ENCODE measurements around the gene NCLN. TPM values are rescaled to one million over a fixed set of nuclear protein-coding genes. Genes with fewer than 3 reads are reported as not detected.
"Not testable (repeated sequence)": the region's sequence is repeated elsewhere in the genome, so short reads cannot be mapped to it uniquely, and the experiment has no call there.

Gene NCLN
- total and polyA plus RNA-seq, 7 donors: 15.4 to 86.1 (median 36.4) TPM

GRCh38 chr19:3229888-3230496, 44.3 kb downstream of the NCLN start:
- ATAC-seq (no peak), DNase-seq (no peak)
- 76 to 90% (median 87%) methylated on average over 4 of the region's 4 CpGs for WGBS, 3 donors
- no peak for TF ChIP-seq CTCF (IDR thresholded peaks at IDR 0.05)
- Histone ChIP-seq H3K4me3 (no peak overlapping the region), H3K4me1 (no peaks in the 10 kb centered on the region), H3K9me3 (no peaks in the 10 kb centered on the region), H3K27ac (no peak overlapping the region), H3K27me3 (ENCODE audit: insufficient read depth in 3 of 3, low read length in 2 of 3) (peaks cover 0 to 51% (median 21%) of the 10 kb centered on the region in 3 donors), H3K36me3 (ENCODE audit: insufficient read depth in 1 of 2, low read depth in 1 of 2) (no peaks in the 10 kb centered on the region)
- intact Hi-C loops (cut with DNase I): loop anchor here in 1 of 2 donors (10.0 kb wide), 1 partner anchor 255 kb away; the partner anchor contains the start of genes SMIM24 and SMIM44

GRCh38 chr19:3231288-3231687, 45.6 kb downstream of the NCLN start:
- H3K9me3 ChIP-seq: no peaks in the 10 kb centered on the region
- DNase-seq (no peak), ATAC-seq (no peak)
- H3K4me1 ChIP-seq: no peaks in the 10 kb centered on the region
- no peak overlapping the region for H3K4me3 ChIP-seq
- intact Hi-C loops (cut with DNase I): no loop called here
- no peak overlapping the region for H3K27ac ChIP-seq
- H3K36me3 ChIP-seq (ENCODE audit: insufficient read depth in 1 of 2, low read depth in 1 of 2): no peaks in the 10 kb centered on the region
- TF ChIP-seq CTCF (IDR thresholded peaks at IDR 0.05): no peak
- WGBS, 3 donors: 88 to 96% (median 95%) methylated on average over 1 of the region's 1 CpG
- peaks cover 0 to 41% (median 17%) of the 10 kb centered on the region in 3 donors for H3K27me3 ChIP-seq (ENCODE audit: insufficient read depth in 3 of 3, low read length in 2 of 3)

- Histone ChIP-seq H3K27me3 (ENCODE audit: insufficient read depth in 3 of 3, low read length in 2 of 3) (peaks cover 0 to 30% (median 10%) of the 10 kb centered on the region in 3 donors), H3K36me3 (ENCODE audit: insufficient read depth in 1 of 2, low read depth in 1 of 2) (no peaks in the 10 kb centered on the region), H3K27ac (no peak overlapping the region), H3K9me3 (no peaks in the 10 kb centered on the region), H3K4me3 (no peak overlapping the region), H3K4me1 (no peaks in the 10 kb centered on the region)
- WGBS, 3 donors: 70 to 77% (median 75%) methylated on average over 4 of the region's 4 CpGs
- intact Hi-C loops (cut with DNase I): no loop called here
- no peak for TF ChIP-seq CTCF (IDR thresholded peaks at IDR 0.05)
- DNase-seq (no peak), ATAC-seq (no peak)
Measured at GRCh38 chr19:3233116-3233515, 47.4 kb downstream of the NCLN start.

GRCh38 chr19:3233831-3234230, 48.1 kb downstream of the NCLN start:
- DNase-seq (no peak), ATAC-seq (no peak)
- no peak for TF ChIP-seq CTCF (IDR thresholded peaks at IDR 0.05)
- 53 to 83% (median 56%) methylated on average over 4 of the region's 4 CpGs for WGBS, 3 donors
- H3K27ac ChIP-seq: no peak overlapping the region
- no peaks in the 10 kb centered on the region for H3K9me3 ChIP-seq
- no peaks in the 10 kb centered on the region for H3K36me3 ChIP-seq (ENCODE audit: insufficient read depth in 1 of 2, low read depth in 1 of 2)
- no peaks in the 10 kb centered on the region for H3K4me1 ChIP-seq
- H3K4me3 ChIP-seq: no peak overlapping the region
- intact Hi-C loops (cut with DNase I): no loop called here
- H3K27me3 ChIP-seq (ENCODE audit: insufficient read depth in 3 of 3, low read length in 2 of 3): peaks cover 0 to 26% (median 8%) of the 10 kb centered on the region in 3 donors

- H3K27me3 ChIP-seq (ENCODE audit: insufficient read depth in 3 of 3, low read length in 2 of 3): peaks cover 0 to 20% (median 8%) of the 10 kb centered on the region in 3 donors
- DNase-seq: no peak
Measured at GRCh38 chr19:3234800-3235199, 49.1 kb downstream of the NCLN start.

GRCh38 chr19:3235604-3236003, 49.9 kb downstream of the NCLN start:
- H3K27me3 ChIP-seq (ENCODE audit: insufficient read depth in 3 of 3, low read length in 2 of 3): peaks cover 0 to 14% (median 4%) of the 10 kb centered on the region in 3 donors
- WGBS, 3 donors: 79 to 83% (median 82%) methylated on average over 2 of the region's 2 CpGs
- H3K9me3 ChIP-seq; ATAC-seq; H3K4me3 ChIP-seq; H3K4me1 ChIP-seq; DNase-seq; intact Hi-C loops (cut with DNase I); H3K27ac ChIP-seq; H3K36me3 ChIP-seq (ENCODE audit: insufficient read depth in 1 of 2, low read depth in 1 of 2): not testable (repeated sequence)

More at GRCh38 chr19:3234800-3235199, 49.1 kb downstream of the NCLN start:
- intact Hi-C loops (cut with DNase I): no loop called here
- H3K36me3 ChIP-seq (ENCODE audit: insufficient read depth in 1 of 2, low read depth in 1 of 2): no peaks in the 10 kb centered on the region
- no peak overlapping the region for H3K27ac ChIP-seq
- no peaks in the 10 kb centered on the region for H3K4me1 ChIP-seq
- 60 to 63% (median 63%) methylated on average over 9 of the region's 9 CpGs for WGBS, 3 donors
- ATAC-seq: no peak
- no peaks in the 10 kb centered on the region for H3K9me3 ChIP-seq
- TF ChIP-seq CTCF (IDR thresholded peaks at IDR 0.05): no peak
- no peak overlapping the region for H3K4me3 ChIP-seq

Measured in psoas muscle (tissue), 8 donors.